H9 (cell line): Measurements from ENCODE around the gene SERPINE1. TPM values are rescaled to one million over a fixed set of nuclear protein-coding genes. Genes with fewer than 3 reads are reported as not detected.

Experiments used
- DNase-seq: peaks from one replicate; pipeline ENCODE4 v3.0.0-alpha.2; 2017
- H2AFZ ChIP-seq: one replicate; pipeline ENCODE4 v1.6.1; 2013; ENCODE audit warnings: mild to moderate bottlenecking, low read length, control low read depth, moderate library complexity
- H2AK5ac ChIP-seq: 2 replicates; pipeline ENCODE4 v1.6.1; 2013; ENCODE audit warnings: low read length, control low read depth, mixed read lengths; ENCODE audit not compliant: insufficient read length
- H2BK120ac ChIP-seq: one replicate; pipeline ENCODE4 v1.6.1; 2013; ENCODE audit warnings: low read depth, mild to moderate bottlenecking, low read length, control low read depth, inconsistent platforms; ENCODE audit not compliant: poor library complexity, severe bottlenecking
- H2BK12ac ChIP-seq: 2 replicates; pipeline ENCODE4 v1.6.1; 2013; ENCODE audit warnings: low read length, control low read depth, mixed read lengths, low read depth; ENCODE audit not compliant: insufficient read length
- H2BK15ac ChIP-seq: 2 replicates; pipeline ENCODE4 v1.6.1; 2013; ENCODE audit warnings: low read depth, low read length, control low read depth
- H2BK20ac ChIP-seq: one replicate; pipeline ENCODE4 v1.6.1; 2013; ENCODE audit warnings: low read depth, mild to moderate bottlenecking, low read length, control low read depth, inconsistent platforms; ENCODE audit not compliant: poor library complexity, severe bottlenecking
- H2BK5ac ChIP-seq: 2 replicates; pipeline ENCODE4 v1.6.1; 2013; ENCODE audit warnings: low read length, control low read depth, mixed read lengths; ENCODE audit not compliant: insufficient read length
- H3K14ac ChIP-seq: 2 replicates; pipeline ENCODE4 v1.6.1; 2013; ENCODE audit warnings: low read length, control low read depth; ENCODE audit not compliant: insufficient read depth
- H3K18ac ChIP-seq: 2 replicates; pipeline ENCODE4 v1.6.1; 2013; ENCODE audit warnings: low read depth, mild to moderate bottlenecking, mixed read lengths, low read length, control low read depth; ENCODE audit not compliant: insufficient read length
- H3K23ac ChIP-seq: 2 replicates; pipeline ENCODE4 v1.6.1; 2013; ENCODE audit warnings: low read length, control low read depth, mixed read lengths, low read depth; ENCODE audit not compliant: insufficient read length
- H3K23me2 ChIP-seq: 2 replicates; pipeline ENCODE4 v1.6.1; 2013; ENCODE audit warnings: low read depth, mild to moderate bottlenecking, mixed read lengths, low read length, control low read depth; ENCODE audit not compliant: insufficient read length, poor library complexity, severe bottlenecking
- H3K27ac ChIP-seq: 2 replicates; pipeline ENCODE4 v1.5.1; 2013; ENCODE audit warnings: low read length, control low read depth, mixed read lengths, low read depth; ENCODE audit not compliant: insufficient read length
- H3K27me3 ChIP-seq: 2 replicates; pipeline ENCODE4 v1.6.1; 2013; ENCODE audit warnings: low read length, control low read depth, inconsistent platforms; ENCODE audit not compliant: insufficient read depth
- H3K4ac ChIP-seq: 2 replicates; pipeline ENCODE4 v1.6.1; 2013; ENCODE audit warnings: low read depth, mild to moderate bottlenecking, control low read depth, inconsistent platforms, low read length, moderate library complexity
- H3K4me1 ChIP-seq: 2 replicates; pipeline ENCODE4 v1.6.1; 2013; ENCODE audit warnings: low read length, control low read depth, inconsistent platforms; ENCODE audit not compliant: insufficient read depth
- H3K4me2 ChIP-seq: 2 replicates; pipeline ENCODE4 v1.6.1; 2013; ENCODE audit warnings: low read length, control low read depth, mixed read lengths; ENCODE audit not compliant: insufficient read length, insufficient read depth
- H3K56ac ChIP-seq: 2 replicates; pipeline ENCODE4 v1.6.1; 2013; ENCODE audit warnings: low read depth, mild to moderate bottlenecking, mixed read lengths, low read length, control low read depth; ENCODE audit not compliant: insufficient read length
- H3K79me1 ChIP-seq: 2 replicates; pipeline ENCODE4 v1.6.1; 2013; ENCODE audit warnings: low read depth, mild to moderate bottlenecking, moderate library complexity, low read length, control low read depth, inconsistent platforms; ENCODE audit not compliant: insufficient read depth, poor library complexity, severe bottlenecking
- H3K79me2 ChIP-seq: 2 replicates; pipeline ENCODE4 v1.6.1; 2013; ENCODE audit warnings: low read length, control low read depth, inconsistent platforms; ENCODE audit not compliant: insufficient read depth
- H3K9ac ChIP-seq: 2 replicates; pipeline ENCODE4 v1.6.1; 2013; ENCODE audit warnings: low read length, control low read depth, mixed read lengths; ENCODE audit not compliant: insufficient read length; ENCODE audit errors: extremely low read depth
- H3K9me3 ChIP-seq: one replicate; pipeline ENCODE4 v1.6.1; 2013; ENCODE audit warnings: low read depth, low read length, inconsistent platforms; ENCODE audit not compliant: control insufficient read depth
- H3T11ph ChIP-seq: one replicate; pipeline ENCODE4 v1.6.1; 2013; ENCODE audit warnings: mild to moderate bottlenecking, low read length, control low read depth, inconsistent platforms
- H4K20me1 ChIP-seq: one replicate; pipeline ENCODE4 v1.6.1; 2013; ENCODE audit not compliant: control insufficient read depth, insufficient read length, insufficient read depth
- H4K5ac ChIP-seq: 2 replicates; pipeline ENCODE4 v1.6.1; 2013; ENCODE audit warnings: low read depth, mild to moderate bottlenecking, mixed read lengths, low read length, control low read depth; ENCODE audit not compliant: insufficient read length
- H4K8ac ChIP-seq: replicated peaks from 2 replicates; pipeline ENCODE4 v1.6.1; 2013; ENCODE audit warnings: low read length, control low read depth, mixed read lengths, low read depth; ENCODE audit not compliant: insufficient read length
- H4K91ac ChIP-seq: 2 replicates; pipeline ENCODE4 v1.6.1; 2013; ENCODE audit warnings: low read depth, mild to moderate bottlenecking, moderate library complexity, mixed read lengths, low read length, control low read depth; ENCODE audit not compliant: insufficient read length
- H3K27ac Mint-ChIP-seq, 3 experiments: 2 replicates in 2 of 3; 3 replicates in 1 of 3; pipeline ENCODE4 v1.8.0; 2020 to 2021; ENCODE audit warnings: mixed read lengths in 3 of 3, mild to moderate bottlenecking in 1 of 3, moderate library complexity in 1 of 3
- H3K27me3 Mint-ChIP-seq: 2 replicates; pipeline ENCODE4 v1.8.0; 2021; ENCODE audit warnings: low read depth, mild to moderate bottlenecking, moderate library complexity, mixed read lengths
- H3K36me3 Mint-ChIP-seq, 3 experiments: 2 replicates in 2 of 3; 3 replicates in 1 of 3; pipeline ENCODE4 v1.8.0; 2020 to 2021; ENCODE audit warnings: low read depth in 3 of 3, mixed read lengths in 3 of 3; ENCODE audit not compliant: insufficient read depth in 1 of 3
- H3K4me1 Mint-ChIP-seq, 2 experiments: 2 replicates each; pipeline ENCODE4 v1.8.0; 2020; ENCODE audit warnings: mixed read lengths in 2 of 2
- H3K4me3 Mint-ChIP-seq, 2 experiments: 2 replicates in 1 of 2; 3 replicates in 1 of 2; pipeline ENCODE4 v1.8.0; 2020 to 2021; ENCODE audit warnings: mild to moderate bottlenecking in 2 of 2, mixed read lengths in 2 of 2, moderate library complexity in 1 of 2
- H3K9me3 Mint-ChIP-seq, 2 experiments: 2 replicates in 1 of 2; 3 replicates in 1 of 2; pipeline ENCODE4 v1.8.0; 2020; ENCODE audit warnings: mild to moderate bottlenecking in 2 of 2, mixed read lengths in 2 of 2, moderate library complexity in 1 of 2
- WGBS: extraction: QIAGEN DNeasy Blood & Tissue Kit; methylation state at CpG from one replicate; pipeline ENCODE4 v1.1.7; 2013; ENCODE audit warnings: missing lambda C conversion rate, low lambda C conversion rate, mixed read lengths; ENCODE audit not compliant: insufficient read length; ENCODE audit errors: extremely low coverage; 5-methylcytosine and 5-hydroxymethylcytosine counted together
- total RNA-seq: library from RNA; stranded (reverse); gene quantifications from 2 replicates; pipeline ENCODE4 v1.2.1, GENCODE V29; 2021
- TF ChIP-seq, protein P1 (sequence below): fragments of 200-600 bp; sonication (generic); conservative IDR thresholded peaks from 3 replicates; pipeline ENCODE4 v1.8.0; 2021; ENCODE audit warnings: antibody characterized with exemption, mild to moderate bottlenecking

Gene SERPINE1
- total RNA-seq, 1 experiment from 2014 or later: 11.5 TPM

DNA sequence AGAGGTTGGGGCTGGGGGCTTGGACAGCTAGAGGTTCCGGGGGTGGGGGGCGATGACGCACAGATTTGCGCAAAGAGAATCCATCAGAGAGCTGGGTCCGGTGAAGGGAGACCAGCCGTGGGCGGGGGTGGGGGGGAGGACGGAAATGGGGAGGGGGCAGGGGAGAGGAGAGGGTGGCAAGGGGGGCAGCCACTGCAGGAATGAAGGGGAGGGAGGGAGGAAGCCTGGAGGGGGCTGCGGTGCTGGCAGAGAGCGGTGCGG, 39.7 kb downstream of the SERPINE1 start:
- H3K27ac ChIP-seq: no peak overlapping the region
- peaks cover 50% of the 10 kb centered on the region for H3K23me2 ChIP-seq
- TF ChIP-seq, protein P1, sequence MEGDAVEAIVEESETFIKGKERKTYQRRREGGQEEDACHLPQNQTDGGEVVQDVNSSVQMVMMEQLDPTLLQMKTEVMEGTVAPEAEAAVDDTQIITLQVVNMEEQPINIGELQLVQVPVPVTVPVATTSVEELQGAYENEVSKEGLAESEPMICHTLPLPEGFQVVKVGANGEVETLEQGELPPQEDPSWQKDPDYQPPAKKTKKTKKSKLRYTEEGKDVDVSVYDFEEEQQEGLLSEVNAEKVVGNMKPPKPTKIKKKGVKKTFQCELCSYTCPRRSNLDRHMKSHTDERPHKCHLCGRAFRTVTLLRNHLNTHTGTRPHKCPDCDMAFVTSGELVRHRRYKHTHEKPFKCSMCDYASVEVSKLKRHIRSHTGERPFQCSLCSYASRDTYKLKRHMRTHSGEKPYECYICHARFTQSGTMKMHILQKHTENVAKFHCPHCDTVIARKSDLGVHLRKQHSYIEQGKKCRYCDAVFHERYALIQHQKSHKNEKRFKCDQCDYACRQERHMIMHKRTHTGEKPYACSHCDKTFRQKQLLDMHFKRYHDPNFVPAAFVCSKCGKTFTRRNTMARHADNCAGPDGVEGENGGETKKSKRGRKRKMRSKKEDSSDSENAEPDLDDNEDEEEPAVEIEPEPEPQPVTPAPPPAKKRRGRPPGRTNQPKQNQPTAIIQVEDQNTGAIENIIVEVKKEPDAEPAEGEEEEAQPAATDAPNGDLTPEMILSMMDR: no peak
- H3K4me3 Mint-ChIP-seq: peak overlapping the region; percentile 82 to 87
- DNase-seq: no peak
- no peak overlapping the region for H2AFZ ChIP-seq
- H3K9me3 ChIP-seq: no peaks in the 10 kb centered on the region
- no peaks in the 10 kb centered on the region for H3K36me3 Mint-ChIP-seq
- H3K27me3 Mint-ChIP-seq: peaks cover 68% of the 10 kb centered on the region
- peaks cover 28% of the 10 kb centered on the region for H3K27me3 ChIP-seq
- H3K4me1 ChIP-seq: peaks cover 18% of the 10 kb centered on the region; the same call in 1 of the 2 replicates
- no peak overlapping the region for H3K9ac ChIP-seq
- H2BK120ac ChIP-seq: no peak overlapping the region
- H2BK5ac ChIP-seq: no peak overlapping the region
- H3K4ac ChIP-seq: no peak overlapping the region
- no peak overlapping the region for H2BK20ac ChIP-seq
- no peaks in the 10 kb centered on the region for H3K9me3 Mint-ChIP-seq
- peaks cover 58 to 70% of the 10 kb centered on the region in 2 experiments for H3K4me1 Mint-ChIP-seq
- H3K79me1 ChIP-seq: no peaks in the 10 kb centered on the region
- H3K56ac ChIP-seq: no peak overlapping the region
- no peak overlapping the region for H2BK15ac ChIP-seq
- no CpG with 5 or more reads among the region's 11 CpGs for WGBS
- H4K91ac ChIP-seq: no peak overlapping the region
- H4K20me1 ChIP-seq: no peaks in the 10 kb centered on the region
- H3K79me2 ChIP-seq: no peaks in the 10 kb centered on the region
- peak overlapping the region; percentile 63 for H3K4me2 ChIP-seq
- no peak overlapping the region for H4K8ac ChIP-seq
- no peak overlapping the region for H4K5ac ChIP-seq
- H3K23ac ChIP-seq: no peak overlapping the region
- H3K14ac ChIP-seq: no peak overlapping the region
- H2BK12ac ChIP-seq: no peak overlapping the region
- H3T11ph ChIP-seq: no peak overlapping the region
- H3K27ac Mint-ChIP-seq: no peak overlapping the region
- H2AK5ac ChIP-seq: no peak overlapping the region
- H3K18ac ChIP-seq: no peak overlapping the region
